ENCODE measurements around the gene TMEM121. TPM values are rescaled to one million over a fixed set of nuclear protein-coding genes. Genes with fewer than 3 reads are reported as not detected.

The TMEM121 gene
- total RNA-seq, 1 experiment from 2014 or later, result 1.0 TPM

- TF ChIP-seq, protein P1, sequence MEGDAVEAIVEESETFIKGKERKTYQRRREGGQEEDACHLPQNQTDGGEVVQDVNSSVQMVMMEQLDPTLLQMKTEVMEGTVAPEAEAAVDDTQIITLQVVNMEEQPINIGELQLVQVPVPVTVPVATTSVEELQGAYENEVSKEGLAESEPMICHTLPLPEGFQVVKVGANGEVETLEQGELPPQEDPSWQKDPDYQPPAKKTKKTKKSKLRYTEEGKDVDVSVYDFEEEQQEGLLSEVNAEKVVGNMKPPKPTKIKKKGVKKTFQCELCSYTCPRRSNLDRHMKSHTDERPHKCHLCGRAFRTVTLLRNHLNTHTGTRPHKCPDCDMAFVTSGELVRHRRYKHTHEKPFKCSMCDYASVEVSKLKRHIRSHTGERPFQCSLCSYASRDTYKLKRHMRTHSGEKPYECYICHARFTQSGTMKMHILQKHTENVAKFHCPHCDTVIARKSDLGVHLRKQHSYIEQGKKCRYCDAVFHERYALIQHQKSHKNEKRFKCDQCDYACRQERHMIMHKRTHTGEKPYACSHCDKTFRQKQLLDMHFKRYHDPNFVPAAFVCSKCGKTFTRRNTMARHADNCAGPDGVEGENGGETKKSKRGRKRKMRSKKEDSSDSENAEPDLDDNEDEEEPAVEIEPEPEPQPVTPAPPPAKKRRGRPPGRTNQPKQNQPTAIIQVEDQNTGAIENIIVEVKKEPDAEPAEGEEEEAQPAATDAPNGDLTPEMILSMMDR (conservative IDR thresholded peaks at IDR 0.05), result no peak
- no peak for TF ChIP-seq EZH2 (IDR thresholded peaks at IDR 0.05; ENCODE audit: low read depth)
- BruUV-seq (replicated peaks), result no TSS peak
- peaks cover 29% of the 10 kb centered on the region for H3K27me3 ChIP-seq (ENCODE audit: insufficient read depth, low read depth)
- peaks cover 6% of the 10 kb centered on the region; the same call in 1 of the 2 replicates for H3F3A ChIP-seq (ENCODE audit: insufficient read depth, low read depth)
- H4K20me1 ChIP-seq (ENCODE audit: insufficient read depth), result no peaks in the 10 kb centered on the region; the same call in 1 of the 2 replicates
- no peak overlapping the region for H3K4me2 ChIP-seq
- H3K36me3 ChIP-seq (ENCODE audit: low read depth), result no peaks in the 10 kb centered on the region
- CTCF ChIA-PET, result no interaction called here
- H3K4me1 ChIP-seq (replicated peaks; ENCODE audit: insufficient read depth), result no peaks in the 10 kb centered on the region
- no peak overlapping the region for H3K27ac ChIP-seq
- no peak overlapping the region for H3K4me3 ChIP-seq
- no peaks in the 10 kb centered on the region for H3K79me2 ChIP-seq (ENCODE audit: low read depth)
- intact Hi-C loops (cut with micrococcal nuclease; ENCODE audit: unreplicated experiment), result loop anchor here (2.0 kb wide), 1 partner anchor 158 kb away; no protein-coding TSS in a partner anchor
- H3K9me3 ChIP-seq (ENCODE audit: insufficient read depth, low read depth), result no peaks in the 10 kb centered on the region
- H2AFZ ChIP-seq, result no peak overlapping the region
- no peaks in the 10 kb centered on the region for H3K9me2 ChIP-seq (ENCODE audit: insufficient read depth)
- POLR2A ChIA-PET (ENCODE audit: unreplicated experiment), result no interaction called here
- DNase-seq, result no peak
Measured at GRCh38 chr14:105529319-105529568, 2.9 kb downstream of the TMEM121 start.

GRCh38 chr14:105529569-105530284 lies 3.3 kb downstream of the TMEM121 start:
- H3K27me3 ChIP-seq (ENCODE audit: insufficient read depth, low read depth), result peaks cover 30% of the 10 kb centered on the region
- no peak for DNase-seq
- no peaks in the 10 kb centered on the region for H3K79me2 ChIP-seq (ENCODE audit: low read depth)
- no peaks in the 10 kb centered on the region for H3K9me3 ChIP-seq (ENCODE audit: insufficient read depth, low read depth)
- ChIA-PET POLR2A (ENCODE audit: unreplicated experiment) (no interaction called here), CTCF (no interaction called here)
- intact Hi-C loops (cut with micrococcal nuclease; ENCODE audit: unreplicated experiment), result loop anchor here (2.0 to 10.0 kb wide), 2 partner anchors 159 to 625 kb away; no protein-coding TSS in a partner anchor
- no peaks in the 10 kb centered on the region for H3K4me1 ChIP-seq (replicated peaks; ENCODE audit: insufficient read depth)
- no peaks in the 10 kb centered on the region for H3K9me2 ChIP-seq (ENCODE audit: insufficient read depth)
- no peak overlapping the region for H3K4me3 ChIP-seq
- no peak overlapping the region for H2AFZ ChIP-seq
- H3K27ac ChIP-seq, result no peak overlapping the region
- BruUV-seq (replicated peaks), result no TSS peak
- H3K36me3 ChIP-seq (ENCODE audit: low read depth), result no peaks in the 10 kb centered on the region
- H4K20me1 ChIP-seq (ENCODE audit: insufficient read depth), result no peaks in the 10 kb centered on the region; the same call in 1 of the 2 replicates
- TF ChIP-seq, protein P1 (conservative IDR thresholded peaks at IDR 0.05), result no peak
- TF ChIP-seq EZH2 (IDR thresholded peaks at IDR 0.05; ENCODE audit: low read depth), result no peak
- H3F3A ChIP-seq (ENCODE audit: insufficient read depth, low read depth), result peaks cover 5% of the 10 kb centered on the region; the same call in 1 of the 2 replicates
- H3K4me2 ChIP-seq, result no peak overlapping the region

DNA sequence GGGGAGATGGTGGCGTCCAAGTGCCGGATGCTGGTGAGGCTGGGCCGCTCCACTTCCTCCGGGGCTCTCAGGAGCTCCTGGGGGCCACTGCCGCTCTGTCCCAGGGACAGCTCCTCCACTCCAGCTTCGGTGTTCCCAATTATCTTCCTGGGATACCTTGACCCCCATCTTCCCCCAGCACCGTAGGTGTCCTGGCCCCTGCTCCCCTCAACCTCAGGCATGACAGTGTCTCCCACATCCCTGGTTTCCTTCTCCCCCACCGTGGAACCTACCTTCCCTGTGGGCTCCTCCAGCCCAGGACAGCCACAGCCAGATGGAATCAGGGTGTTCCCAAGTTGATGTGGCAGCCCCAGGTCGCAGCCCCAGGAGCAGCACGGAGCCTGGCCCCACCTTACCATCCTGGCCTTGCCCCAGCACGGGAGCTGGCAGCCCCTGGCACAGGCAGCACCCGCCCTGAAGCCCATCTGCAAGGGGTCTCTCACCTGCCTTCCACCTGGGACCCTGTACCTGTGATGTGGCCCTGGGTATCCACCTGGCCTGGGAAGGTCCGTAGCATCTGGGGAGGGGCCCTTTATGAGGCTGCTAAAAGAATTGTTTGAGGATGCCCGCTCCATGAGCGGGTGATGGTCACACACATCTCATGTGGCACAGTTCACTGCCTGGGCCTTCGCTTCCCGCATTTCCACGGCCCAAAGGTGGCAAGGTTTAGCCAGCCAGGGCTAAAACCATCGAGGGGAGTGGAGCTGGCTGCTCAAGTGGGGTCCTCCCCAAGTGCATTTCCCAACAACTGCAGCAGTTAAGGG lies 4.1 kb downstream of the TMEM121 start:
- ChIA-PET POLR2A (ENCODE audit: unreplicated experiment) (no interaction called here), CTCF (no interaction called here)
- BruUV-seq (replicated peaks), result no TSS peak

More for the DNA sequence above, 4.1 kb downstream of the TMEM121 start:
- H2AFZ ChIP-seq, result no peak overlapping the region
- intact Hi-C loops (cut with micrococcal nuclease; ENCODE audit: unreplicated experiment), result loop anchor here (10.0 kb wide), 1 partner anchor 624 kb away; no protein-coding TSS in a partner anchor
- no peaks in the 10 kb centered on the region for H3K9me3 ChIP-seq (ENCODE audit: insufficient read depth, low read depth)
- H3K79me2 ChIP-seq (ENCODE audit: low read depth), result no peaks in the 10 kb centered on the region
- H3K9me2 ChIP-seq (ENCODE audit: insufficient read depth), result no peaks in the 10 kb centered on the region
- no peaks in the 10 kb centered on the region for H3K4me1 ChIP-seq (replicated peaks; ENCODE audit: insufficient read depth)
- DNase-seq, result no peak
- peaks cover 34% of the 10 kb centered on the region for H3K27me3 ChIP-seq (ENCODE audit: insufficient read depth, low read depth)
- H3K4me3 ChIP-seq, result no peak overlapping the region
- TF ChIP-seq EZH2 (IDR thresholded peaks at IDR 0.05; ENCODE audit: low read depth), result no peak
- TF ChIP-seq, protein P1 (conservative IDR thresholded peaks at IDR 0.05), result no peak
- peaks cover 3% of the 10 kb centered on the region; the same call in 1 of the 2 replicates for H3F3A ChIP-seq (ENCODE audit: insufficient read depth, low read depth)
- H3K4me2 ChIP-seq, result no peak overlapping the region
- H3K36me3 ChIP-seq (ENCODE audit: low read depth), result no peaks in the 10 kb centered on the region
- no peak overlapping the region for H3K27ac ChIP-seq
- H4K20me1 ChIP-seq (ENCODE audit: insufficient read depth), result no peaks in the 10 kb centered on the region; the same call in 1 of the 2 replicates
